ENCODE measurements around the gene ZMYND19.

- TF ChIP-seq, protein P1, sequence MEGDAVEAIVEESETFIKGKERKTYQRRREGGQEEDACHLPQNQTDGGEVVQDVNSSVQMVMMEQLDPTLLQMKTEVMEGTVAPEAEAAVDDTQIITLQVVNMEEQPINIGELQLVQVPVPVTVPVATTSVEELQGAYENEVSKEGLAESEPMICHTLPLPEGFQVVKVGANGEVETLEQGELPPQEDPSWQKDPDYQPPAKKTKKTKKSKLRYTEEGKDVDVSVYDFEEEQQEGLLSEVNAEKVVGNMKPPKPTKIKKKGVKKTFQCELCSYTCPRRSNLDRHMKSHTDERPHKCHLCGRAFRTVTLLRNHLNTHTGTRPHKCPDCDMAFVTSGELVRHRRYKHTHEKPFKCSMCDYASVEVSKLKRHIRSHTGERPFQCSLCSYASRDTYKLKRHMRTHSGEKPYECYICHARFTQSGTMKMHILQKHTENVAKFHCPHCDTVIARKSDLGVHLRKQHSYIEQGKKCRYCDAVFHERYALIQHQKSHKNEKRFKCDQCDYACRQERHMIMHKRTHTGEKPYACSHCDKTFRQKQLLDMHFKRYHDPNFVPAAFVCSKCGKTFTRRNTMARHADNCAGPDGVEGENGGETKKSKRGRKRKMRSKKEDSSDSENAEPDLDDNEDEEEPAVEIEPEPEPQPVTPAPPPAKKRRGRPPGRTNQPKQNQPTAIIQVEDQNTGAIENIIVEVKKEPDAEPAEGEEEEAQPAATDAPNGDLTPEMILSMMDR (IDR thresholded peaks at IDR 0.05) = no peak
- no peak for TF ChIP-seq POLR2A (IDR thresholded peaks at IDR 0.05)
These were observed 36.2 kb upstream of the ZMYND19 start for GRCh38 chr9:137626464-137626863.
